Stimulated activated effector memory CD8-positive, alpha-beta T cell treated with anti-CD3 and anti-CD28 coated beads, Interleukin-12 subunit alpha, Interleukin-12 subunit beta, amount 100 ng/mL, for 72 hours (primary cell): ENCODE measurements around the gene RPS26.
A peak's percentile ranks its signal among the peaks of the same experiment; 100 is the strongest.

Source experiments
- ATAC-seq: fragments of 150-1000 bp; cut with Tn5 transposase; 2 replicates; pipeline ENCODE4 v1.10.0; 2021
- DNase-seq, 2 donors: peaks; one replicate each; pipeline ENCODE4 v3.0.0; 2021 to 2022; ENCODE audit warnings: low spot score in 2 of 2
- H3K27ac Mint-ChIP-seq: one replicate; pipeline ENCODE4 v1.8.0; 2022; ENCODE audit warnings: mild to moderate bottlenecking, mixed read lengths
- H3K36me3 Mint-ChIP-seq: one replicate; pipeline ENCODE4 v1.8.0; 2022; ENCODE audit warnings: mild to moderate bottlenecking, mixed read lengths
- H3K4me1 Mint-ChIP-seq: one replicate; pipeline ENCODE4 v1.8.0; 2022; ENCODE audit warnings: mixed read lengths
- H3K4me3 Mint-ChIP-seq: one replicate; pipeline ENCODE4 v1.8.0; 2022; ENCODE audit warnings: mild to moderate bottlenecking, mixed read lengths
- H3K9me3 Mint-ChIP-seq: one replicate; pipeline ENCODE4 v1.8.0; 2022; ENCODE audit warnings: mixed read lengths

Gene RPS26

GRCh38 chr12:56011509-56012090 lies 30.1 kb upstream of the RPS26 start:
- H3K4me3 Mint-ChIP-seq, result no peak overlapping the region
- H3K4me1 Mint-ChIP-seq, result peaks cover 18% of the 10 kb centered on the region
- ATAC-seq (no peak), DNase-seq (no peak)
- H3K9me3 Mint-ChIP-seq, result no peaks in the 10 kb centered on the region
- no peak overlapping the region for H3K27ac Mint-ChIP-seq
- H3K36me3 Mint-ChIP-seq, result no peaks in the 10 kb centered on the region

- no peaks in the 10 kb centered on the region for H3K36me3 Mint-ChIP-seq
- H3K27ac Mint-ChIP-seq, result no peak overlapping the region
- peaks cover 6% of the 10 kb centered on the region for H3K4me1 Mint-ChIP-seq
- H3K9me3 Mint-ChIP-seq, result no peaks in the 10 kb centered on the region
- ATAC-seq (no peak), DNase-seq (no peak)
- H3K4me3 Mint-ChIP-seq, result no peak overlapping the region
These were observed 28.2 kb upstream of the RPS26 start for GRCh38 chr12:56013482-56013881.

GRCh38 chr12:56014205-56014604 lies 27.5 kb upstream of the RPS26 start:
- ATAC-seq, result no peak
- no peak overlapping the region for H3K27ac Mint-ChIP-seq

GRCh38 chr12:56017181-56017580 lies 24.5 kb upstream of the RPS26 start:
- Mint-ChIP-seq H3K27ac (no peak overlapping the region), H3K36me3 (peaks cover 7% of the 10 kb centered on the region), H3K4me3 (no peak overlapping the region), H3K9me3 (no peaks in the 10 kb centered on the region), H3K4me1 (peaks cover 24% of the 10 kb centered on the region)
- ATAC-seq (no peak), DNase-seq (no peak)

More at GRCh38 chr12:56014205-56014604, 27.5 kb upstream of the RPS26 start:
- no peak overlapping the region for H3K4me3 Mint-ChIP-seq
- DNase-seq, result no peak
- H3K9me3 Mint-ChIP-seq, result no peaks in the 10 kb centered on the region
- peaks cover under 1% of the 10 kb centered on the region for H3K4me1 Mint-ChIP-seq
- no peaks in the 10 kb centered on the region for H3K36me3 Mint-ChIP-seq

- no peak for ATAC-seq
- no peak overlapping the region for H3K27ac Mint-ChIP-seq
- no peaks in the 10 kb centered on the region for H3K9me3 Mint-ChIP-seq
- H3K36me3 Mint-ChIP-seq, result peaks cover 7% of the 10 kb centered on the region
- no peak overlapping the region for H3K4me3 Mint-ChIP-seq
- DNase-seq, result no peak
- H3K4me1 Mint-ChIP-seq, result peaks cover 27% of the 10 kb centered on the region
These were observed 23.4 kb upstream of the RPS26 start for GRCh38 chr12:56018356-56018755.

GRCh38 chr12:56020423-56021184 lies 21.1 kb upstream of the RPS26 start, which contains the start of gene IKZF4:
Gene IKZF4, plus strand, starts transcription at chr12:56021043. Its CDS starts 451 bp downstream, at chr12:56021494.
- Mint-ChIP-seq H3K4me3 (peak within 1 kb of the TSS; percentile 88), H3K27ac (peak within 1 kb of the TSS; percentile 95), H3K9me3 (no peaks in the 10 kb centered on the region), H3K4me1 (peaks cover 27% of the 10 kb centered on the region), H3K36me3 (peaks cover 17% of the 10 kb centered on the region)
- ATAC-seq, result peak; percentile 46
- no peak for DNase-seq

GRCh38 chr12:56021889-56022497 lies 19.7 kb upstream of the RPS26 start:
- Mint-ChIP-seq H3K36me3 (peaks cover 29% of the 10 kb centered on the region), H3K27ac (peak overlapping the region; percentile 95), H3K4me1 (peaks cover 27% of the 10 kb centered on the region), H3K9me3 (no peaks in the 10 kb centered on the region), H3K4me3 (peak overlapping the region; percentile 88)
- DNase-seq (no peak), ATAC-seq (no peak)

GRCh38 chr12:56028511-56029165 lies 13.1 kb upstream of the RPS26 start:
- H3K36me3 Mint-ChIP-seq, result peaks cover 82% of the 10 kb centered on the region
- H3K4me1 Mint-ChIP-seq, result peaks cover 15% of the 10 kb centered on the region
- H3K27ac Mint-ChIP-seq, result peak overlapping the region; percentile 82
- DNase-seq (no peak), ATAC-seq (no peak)
- H3K4me3 Mint-ChIP-seq, result no peak overlapping the region
- no peaks in the 10 kb centered on the region for H3K9me3 Mint-ChIP-seq

- peaks cover 85% of the 10 kb centered on the region for H3K36me3 Mint-ChIP-seq
- no peak overlapping the region for H3K4me3 Mint-ChIP-seq
- no peaks in the 10 kb centered on the region for H3K9me3 Mint-ChIP-seq
- peaks cover 15% of the 10 kb centered on the region for H3K4me1 Mint-ChIP-seq
- ATAC-seq (no peak), DNase-seq (no peak)
- peak overlapping the region; percentile 82 for H3K27ac Mint-ChIP-seq
These were observed 12.6 kb upstream of the RPS26 start for GRCh38 chr12:56029166-56029519.

GRCh38 chr12:56029666-56030293 lies 11.9 kb upstream of the RPS26 start:
- DNase-seq (no peak), ATAC-seq (peak; percentile 63)
- H3K9me3 Mint-ChIP-seq, result no peaks in the 10 kb centered on the region
- no peak overlapping the region for H3K27ac Mint-ChIP-seq
- H3K4me1 Mint-ChIP-seq, result peaks cover 21% of the 10 kb centered on the region
- H3K4me3 Mint-ChIP-seq, result no peak overlapping the region
- H3K36me3 Mint-ChIP-seq, result peaks cover 87% of the 10 kb centered on the region

GRCh38 chr12:56031987-56032386 lies 9.7 kb upstream of the RPS26 start:
- peak overlapping the region; percentile 35 for H3K27ac Mint-ChIP-seq

GRCh38 chr12:56034586-56035332 lies 7.0 kb upstream of the RPS26 start:
- peaks cover 63% of the 10 kb centered on the region for H3K36me3 Mint-ChIP-seq
- peak; percentile 80 for ATAC-seq

More at GRCh38 chr12:56031987-56032386, 9.7 kb upstream of the RPS26 start:
- Mint-ChIP-seq H3K4me3 (peak overlapping the region; percentile 6), H3K36me3 (peaks cover 86% of the 10 kb centered on the region), H3K4me1 (peaks cover 30% of the 10 kb centered on the region), H3K9me3 (no peaks in the 10 kb centered on the region)
- ATAC-seq, result no peak
- no peak for DNase-seq

GRCh38 chr12:56037161-56037560 lies 4.6 kb upstream of the RPS26 start:
- DNase-seq (no peak), ATAC-seq (no peak)
- Mint-ChIP-seq H3K27ac (no peak overlapping the region), H3K4me3 (no peak overlapping the region), H3K36me3 (peaks cover 56% of the 10 kb centered on the region), H3K4me1 (peaks cover 36% of the 10 kb centered on the region), H3K9me3 (no peaks in the 10 kb centered on the region)

More at GRCh38 chr12:56034586-56035332, 7.0 kb upstream of the RPS26 start:
- H3K4me1 Mint-ChIP-seq, result peaks cover 24% of the 10 kb centered on the region
- H3K27ac Mint-ChIP-seq, result peak overlapping the region; percentile 55
- DNase-seq, result no peak
- no peak overlapping the region for H3K4me3 Mint-ChIP-seq
- no peaks in the 10 kb centered on the region for H3K9me3 Mint-ChIP-seq

- DNase-seq (no peak), ATAC-seq (no peak)
- Mint-ChIP-seq H3K36me3 (peaks cover 56% of the 10 kb centered on the region), H3K4me1 (peaks cover 40% of the 10 kb centered on the region), H3K27ac (no peak overlapping the region), H3K9me3 (no peaks in the 10 kb centered on the region), H3K4me3 (no peak overlapping the region)
These were observed 3.6 kb upstream of the RPS26 start for GRCh38 chr12:56038022-56038655.
